ENCODE data around the gene SREBF1. TPM values are rescaled to one million over a fixed set of nuclear protein-coding genes. Genes with fewer than 3 reads are reported as not detected.

SREBF1 gene
- total RNA-seq, 1 donor from 2014 or later = 53.0 TPM

DNA sequence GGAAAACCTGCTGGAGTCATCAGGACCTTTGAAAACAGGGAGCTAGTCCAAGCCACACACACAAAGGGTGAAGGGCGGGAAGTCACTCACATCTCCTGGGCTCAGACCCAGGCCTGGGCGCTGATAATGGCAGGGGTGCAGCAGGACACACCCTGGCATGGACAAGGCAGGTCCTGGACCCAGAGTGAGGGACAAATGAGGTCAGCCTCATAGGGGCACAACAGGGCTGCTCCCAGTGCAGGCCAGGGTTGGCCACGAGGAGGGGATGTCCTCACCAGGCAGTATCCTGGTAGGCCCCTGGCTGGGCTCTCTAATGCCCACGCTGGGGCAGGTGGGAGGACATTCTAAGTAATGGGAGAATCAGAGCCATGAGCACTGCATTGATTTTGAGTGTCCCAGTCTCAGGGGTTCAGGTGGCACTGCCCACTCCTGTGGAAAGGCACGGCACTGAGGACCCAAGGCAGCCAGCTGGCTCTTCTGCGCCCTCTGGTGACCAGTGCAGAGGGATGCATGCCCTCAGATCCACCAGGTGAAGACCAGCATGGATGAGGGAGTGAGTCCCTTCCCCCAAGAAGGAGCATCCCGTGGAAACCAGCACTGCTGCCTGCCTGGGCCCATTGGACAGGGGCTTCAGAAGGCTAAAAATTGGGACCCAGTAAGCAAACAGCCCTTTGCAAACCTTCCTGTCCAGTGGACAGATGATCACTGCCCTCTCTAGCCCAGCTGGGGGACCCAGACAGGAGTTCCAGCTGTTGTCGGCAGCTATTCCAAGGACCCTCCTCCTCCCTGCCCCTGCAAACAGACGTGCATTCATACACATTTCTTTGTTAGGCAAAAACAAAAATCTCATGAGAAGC is 23.4 kb upstream of the SREBF1 start:
- DNase-seq (ENCODE audit: low read depth) = no peak

DNA sequence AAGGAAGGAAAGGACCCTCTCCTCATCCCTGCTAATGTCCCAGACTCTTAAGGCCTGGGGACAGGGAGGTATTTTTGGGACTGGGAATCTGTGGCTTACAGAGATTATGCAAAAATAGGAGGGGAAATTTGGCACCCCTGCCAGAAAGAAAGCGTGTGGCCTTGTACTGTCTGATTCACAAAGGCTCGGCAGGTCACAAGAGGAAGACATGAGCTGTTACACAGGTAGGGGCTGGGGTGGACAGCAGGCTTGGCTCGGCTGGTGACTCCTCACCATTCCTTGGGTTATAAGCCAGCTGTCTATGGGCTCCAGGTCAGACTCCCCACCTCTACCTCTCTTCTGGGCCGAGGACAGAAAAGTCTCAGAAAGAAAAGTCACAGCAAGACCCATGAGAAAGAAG is 20.7 kb upstream of the SREBF1 start:
- DNase-seq (ENCODE audit: low read depth) = no peak

DNA sequence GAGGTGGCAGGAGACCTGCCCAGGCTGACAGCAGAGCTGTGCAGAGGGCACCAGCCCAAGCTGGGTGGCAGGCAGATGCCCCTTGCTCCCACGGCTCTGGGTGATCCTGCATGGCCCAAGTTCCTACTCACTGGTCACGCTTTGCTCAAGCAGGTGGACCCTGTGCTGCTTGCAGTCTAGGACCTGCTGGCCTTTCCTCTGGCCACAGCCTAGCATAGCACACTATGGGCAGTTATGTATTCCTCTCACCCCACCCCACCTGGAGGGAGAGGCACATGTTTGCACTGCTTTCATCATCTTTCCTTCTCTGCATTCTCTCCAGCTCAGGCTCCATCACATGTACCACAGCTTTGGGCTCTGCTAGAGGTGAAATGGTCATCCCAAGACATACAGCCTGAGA is 19.6 kb upstream of the SREBF1 start:
- no peak for DNase-seq (ENCODE audit: low read depth)

DNA sequence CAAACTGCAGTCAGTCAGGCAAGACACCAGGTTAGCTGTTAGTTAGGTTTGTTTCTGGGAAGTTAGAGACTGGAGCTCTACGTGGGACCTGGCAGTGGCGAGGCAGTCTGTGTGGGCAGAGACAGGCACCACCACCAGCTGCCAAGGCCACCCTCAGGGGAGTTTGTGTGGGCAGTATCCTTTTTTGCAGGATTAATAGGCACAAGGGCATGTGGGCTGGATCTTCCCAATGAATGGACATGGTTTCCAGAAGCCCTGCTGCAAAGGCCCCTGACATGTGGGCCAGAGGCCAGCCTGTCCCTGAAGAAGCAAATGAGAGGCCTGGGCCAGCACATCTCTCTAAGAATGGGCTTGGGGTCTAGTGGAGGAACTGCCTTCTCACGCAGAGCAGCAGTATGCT is 19.2 kb upstream of the SREBF1 start:
- DNase-seq (ENCODE audit: low read depth) = peak; percentile 69

DNA sequence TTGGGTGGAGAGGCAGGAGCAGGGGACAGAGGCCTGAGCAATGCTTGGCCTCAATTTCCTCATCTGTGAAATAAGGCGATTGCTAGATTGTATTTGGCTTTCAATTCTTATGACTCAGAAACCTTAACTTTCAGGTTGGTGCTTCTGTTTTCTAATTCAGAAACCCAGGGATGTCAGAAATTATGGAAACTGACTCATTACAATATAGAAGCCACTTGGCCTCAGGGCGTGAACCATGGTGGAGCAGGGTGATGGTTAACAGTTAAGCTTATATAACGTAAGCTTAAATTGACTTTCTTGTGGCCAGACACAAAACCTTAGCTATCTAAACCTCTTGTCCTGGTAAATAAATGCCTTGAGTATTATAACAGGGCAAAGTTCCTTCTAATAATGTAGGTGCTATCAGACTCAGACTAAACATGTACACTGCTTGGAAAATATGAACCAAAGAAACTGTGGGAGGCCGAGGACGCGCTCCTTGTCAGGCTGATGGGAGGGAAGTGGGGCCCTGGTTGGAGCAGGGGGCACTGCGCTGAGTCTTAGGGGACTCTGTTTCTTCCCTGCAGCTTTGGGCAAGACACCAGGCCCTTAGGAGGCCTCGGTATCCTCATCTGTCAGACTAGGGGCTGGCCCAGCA is 17.1 kb upstream of the SREBF1 start:
- DNase-seq (ENCODE audit: low read depth) = peak; percentile 56

DNA sequence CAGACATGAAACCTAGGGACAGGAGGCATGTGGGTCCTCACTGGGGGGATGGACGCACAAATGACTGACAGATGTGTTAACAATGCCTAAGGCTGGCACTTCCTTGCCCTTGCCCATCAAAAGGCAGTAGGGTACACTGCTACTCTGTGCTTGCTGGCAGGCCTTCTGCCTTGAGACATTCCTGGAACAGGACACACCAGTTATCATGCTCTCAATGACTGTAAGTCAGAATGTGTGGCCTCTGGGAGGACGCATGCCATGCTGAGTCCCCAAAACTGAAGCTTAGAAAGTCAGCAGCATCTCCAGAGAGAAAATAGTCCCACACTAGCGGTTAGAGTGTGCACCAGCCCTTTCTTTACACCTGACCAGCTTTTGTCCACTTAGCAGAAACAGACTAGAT is 16.1 kb upstream of the SREBF1 start:
- no peak for DNase-seq (ENCODE audit: low read depth)

DNA sequence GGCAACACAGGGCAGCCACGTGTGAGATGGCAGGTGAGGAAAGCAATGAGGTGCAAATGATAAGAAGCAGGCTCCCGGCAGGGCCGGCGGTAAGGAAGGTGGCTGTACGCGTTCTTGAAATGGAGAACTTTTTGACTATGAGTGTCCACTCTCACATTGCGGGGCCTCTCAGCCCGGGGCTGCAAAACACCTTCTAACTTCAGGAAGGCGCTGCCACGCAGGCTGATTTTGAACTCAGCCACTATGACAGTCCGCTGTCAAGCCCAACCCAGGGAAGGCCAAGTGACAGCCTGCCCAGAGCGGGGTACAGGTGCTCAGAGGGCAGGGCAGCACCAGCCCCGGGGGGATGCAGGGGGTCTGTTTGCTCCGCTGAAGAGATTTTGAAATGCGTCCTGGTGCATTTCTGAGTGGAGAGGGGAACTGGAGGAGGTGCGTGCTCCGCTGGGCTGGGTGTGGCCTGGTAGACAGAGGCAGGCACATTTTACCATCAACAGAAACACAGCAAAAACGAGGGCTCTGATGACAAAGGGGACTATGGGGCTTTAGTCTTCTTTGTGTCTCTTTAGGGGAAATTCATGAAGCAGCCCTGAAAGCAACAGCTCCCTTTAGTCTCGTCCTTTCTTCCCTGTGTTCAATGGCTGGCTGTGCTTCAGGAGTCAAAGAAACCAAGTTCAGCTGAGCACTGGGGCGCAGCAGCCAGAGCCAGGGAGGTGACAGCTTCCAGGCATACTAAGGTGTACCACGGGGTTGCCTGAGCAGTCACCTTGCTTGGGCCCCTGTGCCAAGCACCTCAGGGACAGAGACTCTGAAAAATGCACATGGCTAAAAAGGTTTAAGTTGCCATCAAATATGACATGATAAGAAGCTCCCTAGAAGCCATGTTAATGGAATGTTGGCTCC is 14.6 kb upstream of the SREBF1 start:
- DNase-seq (ENCODE audit: low read depth) = no peak

DNA sequence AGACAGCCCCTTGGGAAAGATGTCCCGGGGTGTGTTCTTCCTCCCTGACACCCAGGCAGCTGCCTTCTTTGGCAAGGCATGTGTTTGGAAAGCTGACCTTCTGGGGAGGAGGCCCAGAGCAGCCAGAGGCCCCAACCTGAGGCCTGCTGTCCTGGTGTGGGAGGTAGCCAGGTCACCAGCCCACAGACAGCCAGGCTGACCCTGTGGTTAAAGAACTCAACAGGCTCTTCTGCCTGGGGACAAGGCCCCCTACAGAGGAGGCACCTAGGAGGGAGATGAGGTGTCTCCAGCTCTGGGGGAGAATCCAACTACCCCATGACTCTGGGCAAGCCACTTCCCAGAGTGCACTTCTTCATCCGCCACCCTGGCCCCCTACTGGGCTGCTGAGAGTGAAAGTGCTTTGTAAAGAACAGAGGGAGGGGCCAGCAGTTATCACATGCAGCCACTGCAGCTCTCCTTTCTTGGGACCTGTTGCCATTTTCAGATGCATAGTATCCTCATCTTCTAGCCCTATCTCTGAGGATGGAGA is 13.1 kb upstream of the SREBF1 start:
- DNase-seq (ENCODE audit: low read depth) = no peak

DNA sequence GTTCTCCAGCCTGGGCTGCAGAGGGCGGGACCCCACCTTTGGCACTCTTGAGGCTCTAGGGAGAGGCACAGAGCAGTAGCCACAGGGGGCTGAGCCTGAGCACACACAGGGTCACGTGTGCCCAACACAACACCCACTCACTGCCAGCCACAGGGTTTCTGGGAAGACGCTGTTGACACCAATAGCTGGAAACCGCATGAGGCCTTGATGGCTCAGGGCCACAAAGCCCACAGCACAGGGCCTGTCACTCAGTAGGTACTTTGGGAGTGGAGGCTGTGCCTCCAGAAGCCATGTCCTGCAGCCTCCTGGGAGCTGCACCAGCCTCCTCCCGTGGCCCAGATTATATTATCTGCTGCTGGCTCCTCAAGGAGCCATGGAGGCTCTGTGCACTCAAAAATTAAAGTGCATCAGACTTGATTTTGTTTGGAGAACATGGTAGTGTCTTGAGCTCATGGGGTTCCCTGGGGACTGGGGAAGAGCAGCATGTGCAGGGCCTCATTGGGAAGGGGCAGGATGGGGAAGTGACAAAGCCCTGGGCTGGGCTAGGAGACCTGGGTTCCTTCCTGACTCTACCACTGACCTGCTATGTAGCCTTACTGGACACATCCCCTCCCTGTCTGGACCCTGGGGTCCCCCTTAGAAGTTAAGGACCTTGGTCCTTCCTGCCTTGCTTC is 12.5 kb upstream of the SREBF1 start:
- peak; percentile 53 for DNase-seq (ENCODE audit: low read depth)

DNA sequence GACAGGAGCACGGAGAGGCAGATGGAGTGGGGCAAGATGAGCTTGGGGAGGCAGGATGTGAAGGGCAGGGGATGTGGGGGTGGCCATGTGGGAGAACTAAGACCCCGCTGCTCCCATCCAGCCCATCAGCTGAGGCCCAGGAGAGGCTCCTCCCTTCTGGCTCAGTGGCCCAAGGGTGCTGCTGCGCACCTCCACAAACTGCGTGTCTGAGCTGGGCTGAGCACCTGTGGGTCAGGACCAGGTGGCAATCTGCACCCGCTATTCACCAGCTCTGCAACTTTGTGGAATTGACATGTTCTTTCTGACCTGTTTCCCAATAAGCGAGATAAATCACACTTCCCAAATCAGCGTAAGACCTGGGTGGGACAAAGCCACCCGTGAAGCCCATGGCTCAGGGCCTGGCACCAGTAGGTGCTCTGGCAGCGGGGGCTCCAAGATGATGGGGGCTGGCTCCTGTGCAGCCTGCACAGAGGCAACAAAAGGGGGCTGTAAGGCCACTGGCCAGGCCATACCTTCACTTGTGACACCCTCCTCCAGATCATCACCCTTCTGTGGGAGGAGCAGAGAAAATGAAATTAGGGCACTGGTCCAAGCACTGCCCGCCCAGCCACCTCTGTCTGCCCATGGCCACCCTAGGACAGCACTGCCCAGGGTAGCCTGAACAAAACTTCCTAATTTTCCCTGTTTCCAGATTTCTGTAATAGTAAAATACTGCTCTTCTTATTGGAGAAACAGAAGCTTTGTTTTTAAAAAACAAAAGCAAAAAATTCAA is 11.7 kb upstream of the SREBF1 start:
- no peak for DNase-seq (ENCODE audit: low read depth)

DNA sequence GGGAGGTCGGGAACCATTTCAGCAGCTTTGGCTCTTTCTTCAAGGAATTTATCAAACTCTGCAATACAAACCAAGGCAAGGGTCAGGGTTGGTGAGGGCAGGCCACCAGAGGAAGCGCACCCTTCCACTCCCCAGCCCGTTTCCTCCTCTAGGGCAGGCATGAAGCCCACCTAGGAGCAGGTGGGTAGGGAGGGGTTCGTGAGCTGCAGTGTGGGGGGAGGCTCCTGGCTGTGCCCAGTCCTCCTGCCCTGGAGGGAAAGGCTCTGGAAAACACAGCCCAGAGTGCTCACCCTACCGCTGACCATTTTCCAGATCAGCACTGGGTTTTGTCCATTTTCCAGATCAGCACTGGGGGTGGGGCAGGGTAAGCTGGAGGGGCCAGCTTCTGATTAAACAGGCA is 10.9 kb upstream of the SREBF1 start:
- no peak for DNase-seq (ENCODE audit: low read depth)

DNA sequence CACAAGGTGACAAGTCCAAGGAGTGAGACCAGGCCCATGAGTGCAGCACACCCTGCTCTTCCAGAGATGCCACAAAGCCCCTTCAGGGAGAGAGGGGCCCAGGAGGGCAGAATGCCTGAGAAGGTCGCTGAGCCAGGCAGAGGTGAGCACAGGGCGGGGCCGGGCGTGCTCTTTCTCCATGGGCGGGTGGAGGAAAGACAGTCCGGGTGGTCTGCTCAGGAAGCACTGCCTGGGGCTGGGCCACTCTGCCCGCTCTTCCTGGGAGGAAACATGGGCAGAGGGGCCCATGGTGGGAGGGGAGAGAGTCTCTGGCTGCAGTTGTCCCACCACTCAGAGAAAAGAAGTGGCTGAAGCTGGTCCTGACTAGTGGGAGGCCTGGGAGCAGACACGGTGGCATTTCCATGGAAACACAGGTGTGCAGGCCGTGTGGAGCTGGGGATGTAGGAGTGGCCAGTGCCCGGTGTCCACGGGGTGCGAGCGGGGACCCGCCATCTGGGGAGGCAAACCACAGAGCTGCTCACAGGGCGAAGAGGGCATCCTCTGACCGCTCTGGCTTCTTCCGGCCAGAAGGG is 10.4 kb upstream of the SREBF1 start:
- no peak for DNase-seq (ENCODE audit: low read depth)

DNA sequence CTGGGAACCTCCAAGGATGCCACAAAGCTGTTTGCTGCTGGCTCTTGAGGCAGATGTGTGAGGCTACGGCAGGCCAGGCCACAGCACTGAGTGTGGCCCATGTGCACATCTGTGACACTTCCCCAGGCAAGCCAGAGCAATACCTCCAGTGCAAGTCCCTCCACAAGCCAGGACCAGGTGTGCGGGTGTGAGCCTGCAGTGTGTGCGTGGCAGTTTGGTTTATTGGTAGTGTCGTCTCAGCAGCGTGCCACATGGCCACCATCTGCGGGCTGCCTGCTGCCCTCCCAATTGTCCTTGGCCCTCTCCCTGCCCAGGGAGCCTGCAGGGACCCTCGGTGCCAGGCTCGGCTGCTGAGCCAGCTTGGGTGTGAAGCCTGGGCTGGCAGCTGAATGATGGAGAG is 9.9 kb upstream of the SREBF1 start:
- DNase-seq (ENCODE audit: low read depth) = no peak

DNA sequence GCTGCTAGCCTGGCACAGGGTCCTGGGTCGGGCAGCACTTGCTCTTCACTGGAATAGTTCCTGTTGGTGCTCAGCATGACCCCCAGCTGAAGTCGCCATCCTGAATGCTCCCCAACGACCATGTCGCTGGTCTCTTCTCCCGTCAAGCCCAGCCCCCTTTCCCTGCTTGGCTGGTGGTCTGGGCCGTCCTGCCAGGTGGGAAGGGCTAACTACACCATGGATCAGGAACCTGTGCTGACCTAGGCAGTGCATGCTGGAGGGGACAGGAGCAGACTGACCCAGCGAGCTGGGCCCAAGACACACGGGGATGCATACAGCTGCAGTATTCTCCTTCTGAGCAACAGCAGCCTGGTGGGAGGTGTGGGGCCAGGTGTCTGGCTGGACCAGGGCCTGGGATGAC is 9.2 kb upstream of the SREBF1 start:
- DNase-seq (ENCODE audit: low read depth) = no peak

DNA sequence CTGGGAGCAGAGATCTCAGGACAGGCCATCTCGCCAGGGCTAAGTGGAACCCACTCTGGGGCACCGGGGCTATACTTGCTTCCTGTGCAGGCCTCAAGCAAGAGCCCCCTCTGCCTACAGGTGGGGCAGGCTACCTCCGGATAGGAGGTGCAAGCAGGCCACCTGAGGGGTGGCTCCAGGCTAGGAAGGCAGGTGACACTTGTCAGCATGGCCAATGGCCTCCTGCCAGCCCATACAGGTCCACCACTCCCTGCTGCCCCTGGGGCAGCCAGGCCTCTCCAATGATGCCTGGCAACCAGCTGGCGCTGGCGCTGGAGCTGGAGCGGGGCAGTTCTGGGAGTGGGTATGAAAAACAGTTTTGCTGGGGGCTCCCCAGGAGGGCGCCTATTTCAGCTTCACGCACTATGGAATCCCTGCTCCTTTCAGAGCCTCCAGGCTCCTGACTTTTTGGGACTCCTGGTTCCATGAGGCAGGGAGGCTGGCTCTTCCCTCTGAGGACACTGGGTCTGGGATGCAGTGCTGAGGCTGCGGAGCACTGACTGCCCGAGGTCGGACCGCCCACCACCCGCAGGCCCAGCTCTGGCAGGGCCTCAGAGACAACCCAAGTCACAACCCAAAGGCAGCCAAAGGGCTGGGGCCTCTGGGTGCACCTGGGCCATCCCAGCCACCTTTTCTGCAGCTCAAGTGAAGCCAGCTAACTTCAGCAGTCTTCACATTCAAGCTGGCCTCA is 8.4 kb upstream of the SREBF1 start:
- DNase-seq (ENCODE audit: low read depth) = no peak

DNA sequence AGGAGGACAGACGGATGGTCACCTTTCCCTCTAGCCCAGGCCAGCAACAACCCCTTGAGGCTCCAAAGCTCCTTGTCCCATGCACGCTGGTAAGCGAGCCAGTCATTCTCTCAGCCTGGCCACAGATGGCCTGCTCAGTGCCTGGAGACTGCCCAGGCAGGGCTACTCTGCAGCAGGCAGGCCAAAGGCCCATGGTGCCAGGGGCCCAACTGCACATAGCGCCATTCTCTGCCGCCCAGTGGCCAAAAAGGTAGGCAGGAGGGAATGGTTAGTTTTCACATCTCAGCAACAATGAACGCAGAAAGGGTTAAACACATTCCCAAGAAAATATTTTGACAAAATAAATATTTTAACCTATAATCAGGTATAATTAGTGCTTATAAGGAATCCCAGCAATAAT is 7.7 kb upstream of the SREBF1 start:
- no peak for DNase-seq (ENCODE audit: low read depth)

DNA sequence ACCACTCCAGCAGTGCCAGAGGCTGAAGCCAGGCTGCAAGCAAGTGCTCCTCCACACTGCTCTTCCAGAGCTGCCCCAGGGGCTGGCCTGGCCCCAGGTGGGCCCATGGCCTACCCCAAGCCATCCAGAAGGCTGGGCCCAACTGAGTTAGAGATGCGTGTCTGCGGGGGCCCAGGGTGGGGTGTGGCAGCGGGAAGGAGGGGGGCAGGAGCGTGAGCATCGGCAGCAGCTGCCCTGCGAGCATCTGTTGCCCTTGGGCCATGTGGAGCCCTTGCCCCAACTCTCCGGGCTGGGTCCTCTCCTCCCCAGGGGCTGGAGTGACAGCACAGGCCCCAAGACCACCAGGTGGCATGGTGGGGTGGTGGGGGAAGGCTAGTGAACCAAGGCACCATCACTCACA is 7.3 kb upstream of the SREBF1 start:
- no peak for DNase-seq (ENCODE audit: low read depth)

DNA sequence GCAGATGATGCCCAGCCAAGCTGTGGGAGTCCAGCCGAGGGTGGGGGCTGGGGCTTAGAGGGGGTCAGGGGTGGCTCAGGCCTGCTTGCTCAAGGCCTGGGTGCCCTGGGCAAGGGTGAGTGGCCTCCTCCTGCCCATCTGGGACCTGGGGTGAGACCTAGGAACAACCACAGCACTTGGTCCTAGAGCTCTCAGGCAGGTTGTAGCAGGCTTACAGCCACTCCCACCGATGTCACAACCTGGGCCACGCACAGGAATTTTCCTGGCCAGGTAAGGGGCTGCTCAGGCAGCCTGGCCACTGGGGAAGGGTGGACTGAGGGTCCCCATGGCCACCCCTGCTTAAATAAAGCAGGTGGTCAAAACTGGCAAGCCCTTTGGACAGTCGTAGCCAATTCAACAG is 6.3 kb upstream of the SREBF1 start:
- DNase-seq (ENCODE audit: low read depth) = no peak

DNA sequence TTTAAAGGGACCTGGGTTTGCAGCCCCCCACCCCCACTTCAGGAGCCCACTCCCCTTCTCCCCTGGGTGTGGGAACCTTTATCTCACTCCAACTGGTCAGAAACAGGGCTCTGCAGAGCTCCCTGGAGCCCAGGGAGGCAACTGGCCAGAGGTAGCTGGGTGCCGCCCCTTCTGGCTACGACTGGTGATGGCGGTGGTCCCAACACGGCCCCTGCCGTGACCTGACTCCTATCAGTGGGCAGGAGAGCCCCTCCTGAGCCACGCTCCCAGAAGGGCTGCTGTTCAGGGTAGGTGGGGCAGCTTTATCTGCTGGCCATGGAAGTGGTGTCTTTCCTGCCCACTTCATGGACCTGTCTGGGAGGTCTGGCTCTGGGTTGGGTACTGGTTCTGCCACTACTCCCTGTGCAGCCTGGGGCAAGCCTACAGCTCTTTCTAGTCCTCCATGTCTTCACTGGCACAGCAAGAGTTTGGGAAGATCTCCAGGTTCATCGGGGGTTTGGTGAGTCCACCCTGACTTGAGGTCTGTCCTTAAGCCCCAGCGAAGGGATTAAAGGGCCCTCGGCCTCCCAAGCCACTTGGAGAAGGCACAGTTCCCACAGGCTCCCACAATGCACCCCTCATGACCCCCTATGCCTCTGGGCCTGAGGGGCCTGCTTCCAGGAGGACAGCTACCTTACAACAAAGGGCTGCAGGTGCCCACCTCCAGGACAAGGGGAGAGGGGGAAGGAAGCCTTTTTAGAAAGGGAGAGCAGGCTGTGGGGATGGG is 5.5 kb upstream of the SREBF1 start:
- no peak for DNase-seq (ENCODE audit: low read depth)
